Heart left ventricle (tissue), 13 donors: Measurements from ENCODE around the gene WDR87.

Experiments
- POLR2A ChIP-seq, 2 donors: fragments of 450-650 bp; IDR thresholded peaks; one replicate each; pipeline ENCODE4 v1.6.1; 2017; ENCODE audit warnings: antibody characterized with exemption in 2 of 2, mild to moderate bottlenecking in 2 of 2, moderate library complexity in 2 of 2
- TF ChIP-seq, protein P1 (sequence below), 12 donors: fragments of 200-600 bp; sonication (generic) in 4 of 12; IDR thresholded peaks; one replicate each; pipeline versions ENCODE4 v1.5.0 to v1.8.0; 2018 to 2022; ENCODE audit warnings: antibody characterized with exemption in 12 of 12, mild to moderate bottlenecking in 5 of 12
- donor health status: ischemic (EF 13 %, LVEDD 7.1; RV severe dilation, severe dysfunction).
- donor health status: DM: no; HTN: yes; CAD: no.
- donor health status: DM: no; HTN: no; CAD: no.
- donor health status: ischemic (EF 25% LVEDD 6.9; RV normal size, moderate dysfunction).
- donor health status: ischemic (EF 25% LVEDD 5.7; RV mildly dilated, moderate dysfunction).
- donor health status: ischemic (EF 35%, LVEDD 5.7; RV mildly dilated, moderate dysfunction).
- donor health status: nonischemic (EF 11% LVEDD 7.7; RV severe dilation, severe dysfunction).
- donor health status: DM: yes; HTN: yes; CAD: no.
- donor health status: PGD.
- donor health status: ischemic (EF 29% LVEDD 5.4; RV normal size, mild dysfunction).
- donor health status: nonischemic (EF 23%, LVEDD 6.1; RV moderate dilation, normal function).

DNA sequence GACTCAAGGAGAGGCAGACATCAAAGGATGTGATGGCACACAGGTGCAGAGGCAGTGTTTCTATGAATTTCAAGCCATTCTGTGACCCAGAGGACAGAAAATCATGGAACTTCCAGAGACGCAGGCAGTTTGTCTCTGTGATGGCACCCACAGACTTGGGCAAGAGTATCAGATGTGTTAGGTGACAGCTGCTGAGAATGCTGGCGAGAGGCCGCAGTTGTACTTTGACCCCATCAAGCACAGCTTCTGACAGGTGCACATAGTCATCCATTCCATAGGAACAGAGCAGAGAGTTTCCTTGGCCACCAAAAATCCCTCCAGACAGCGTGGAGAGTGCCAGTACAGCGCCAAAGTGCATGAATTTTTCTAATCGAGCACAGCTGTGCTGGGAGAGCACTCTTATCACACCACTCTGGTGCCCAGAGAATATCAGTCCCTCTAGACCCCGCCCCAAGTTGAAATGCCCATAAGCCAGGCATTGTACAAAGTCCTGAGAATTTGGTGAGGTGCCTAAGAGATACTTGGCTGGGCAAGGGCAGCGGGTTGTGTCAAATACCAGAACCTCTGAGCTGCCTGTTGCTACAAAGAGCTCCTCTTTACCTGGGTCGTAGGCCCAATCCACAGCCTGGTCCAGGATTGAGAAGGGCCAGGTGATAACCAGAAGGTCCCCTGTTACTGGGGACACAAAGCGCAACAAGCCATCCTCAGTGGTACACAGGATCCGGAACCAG, 12.4 kb downstream of the WDR87 start:
- TF ChIP-seq POLR2A (IDR thresholded peaks at IDR 0.05): no peak
- TF ChIP-seq, protein P1, sequence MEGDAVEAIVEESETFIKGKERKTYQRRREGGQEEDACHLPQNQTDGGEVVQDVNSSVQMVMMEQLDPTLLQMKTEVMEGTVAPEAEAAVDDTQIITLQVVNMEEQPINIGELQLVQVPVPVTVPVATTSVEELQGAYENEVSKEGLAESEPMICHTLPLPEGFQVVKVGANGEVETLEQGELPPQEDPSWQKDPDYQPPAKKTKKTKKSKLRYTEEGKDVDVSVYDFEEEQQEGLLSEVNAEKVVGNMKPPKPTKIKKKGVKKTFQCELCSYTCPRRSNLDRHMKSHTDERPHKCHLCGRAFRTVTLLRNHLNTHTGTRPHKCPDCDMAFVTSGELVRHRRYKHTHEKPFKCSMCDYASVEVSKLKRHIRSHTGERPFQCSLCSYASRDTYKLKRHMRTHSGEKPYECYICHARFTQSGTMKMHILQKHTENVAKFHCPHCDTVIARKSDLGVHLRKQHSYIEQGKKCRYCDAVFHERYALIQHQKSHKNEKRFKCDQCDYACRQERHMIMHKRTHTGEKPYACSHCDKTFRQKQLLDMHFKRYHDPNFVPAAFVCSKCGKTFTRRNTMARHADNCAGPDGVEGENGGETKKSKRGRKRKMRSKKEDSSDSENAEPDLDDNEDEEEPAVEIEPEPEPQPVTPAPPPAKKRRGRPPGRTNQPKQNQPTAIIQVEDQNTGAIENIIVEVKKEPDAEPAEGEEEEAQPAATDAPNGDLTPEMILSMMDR (IDR thresholded peaks at IDR 0.05): no peak
